GM18909 (cell line): ENCODE results near the gene FAM53B.
"Not testable (repeated sequence)": the region's sequence is repeated elsewhere in the genome, so short reads cannot be mapped to it uniquely, and the experiment has no call there.

Experiments used
- ATAC-seq: cut with Tn5 transposase; IDR thresholded peaks from one replicate; pipeline ENCODE4 v1.9.1; 2021; ENCODE audit warnings: mild to moderate bottlenecking; ENCODE audit not compliant: unreplicated experiment, poor library complexity

The FAM53B gene

GRCh38 chr10:124744102-124745050 lies at the start of gene FAM53B:
Gene FAM53B, minus strand, starts transcription at chr10:124744378. Its CDS starts 37,665 bp downstream, at chr10:124706713.
- peak; percentile 73 for ATAC-seq

- ATAC-seq: no peak
Measured at GRCh38 chr10:124792998-124793352, 48.8 kb upstream of the FAM53B start.

- ATAC-seq: peak; percentile 90
Measured at GRCh38 chr10:124791547-124792348, 47.6 kb upstream of the FAM53B start, which contains the start of gene EEF1AKMT2. Gene EEF1AKMT2, minus strand, starts transcription at chr10:124791887. Its CDS starts 54 bp downstream, at chr10:124791833.

- not testable (repeated sequence) for ATAC-seq
Measured at GRCh38 chr10:124782900-124783299, 38.7 kb upstream of the FAM53B start.

- ATAC-seq: no peak
Measured at GRCh38 chr10:124768791-124769190, 24.6 kb upstream of the FAM53B start.

GRCh38 chr10:124765256-124765655 lies 21.1 kb upstream of the FAM53B start:
- no peak for ATAC-seq

GRCh38 chr10:124763267-124763666 lies 19.1 kb upstream of the FAM53B start:
- ATAC-seq: no peak

GRCh38 chr10:124762281-124762680 lies 18.1 kb upstream of the FAM53B start:
- no peak for ATAC-seq

GRCh38 chr10:124756156-124756903 lies 12.2 kb upstream of the FAM53B start:
- no peak for ATAC-seq

- ATAC-seq: no peak
Measured at GRCh38 chr10:124755581-124755980, 11.4 kb upstream of the FAM53B start.

GRCh38 chr10:124754227-124754626 lies 10.0 kb upstream of the FAM53B start:
- ATAC-seq: no peak

GRCh38 chr10:124748953-124749645 lies 4.9 kb upstream of the FAM53B start:
- no peak for ATAC-seq

- ATAC-seq: no peak
Measured at GRCh38 chr10:124748166-124748565, 4.0 kb upstream of the FAM53B start.

- ATAC-seq: no peak
Measured at GRCh38 chr10:124747745-124748144, 3.6 kb upstream of the FAM53B start.

GRCh38 chr10:124746992-124747391 lies 2.8 kb upstream of the FAM53B start:
- no peak for ATAC-seq

- not testable (repeated sequence) for ATAC-seq
Measured at GRCh38 chr10:124746447-124746846, 2.3 kb upstream of the FAM53B start.

GRCh38 chr10:124745673-124746072 lies 1.5 kb upstream of the FAM53B start:
- no peak for ATAC-seq

GRCh38 chr10:124745252-124745651 lies 1.1 kb upstream of the FAM53B start:
- ATAC-seq: no peak

- ATAC-seq: peak; percentile 19
Measured at GRCh38 chr10:124743191-124744101, 732 bp downstream of the FAM53B start.
